H1 (cell line): ENCODE results near the gene GAS7. TPM values are rescaled to one million over a fixed set of nuclear protein-coding genes. Genes with fewer than 3 reads are reported as not detected.

Experiments used
- ASH2L ChIP-seq: fragments of 200-600, 300-600 bp; sonication (generic); IDR thresholded peaks from one replicate; pipeline ENCODE4 v1.7.1; 2017; ENCODE audit warnings: low read length
- NANOG ChIP-seq: IDR thresholded peaks from 2 replicates; pipeline ENCODE4 v1.6.1; 2011; ENCODE audit warnings: low read length, low read depth, mild to moderate bottlenecking, inconsistent platforms; ENCODE audit not compliant: insufficient read depth, poor library complexity, severe bottlenecking
- SIRT6 ChIP-seq: IDR thresholded peaks from one replicate; pipeline ENCODE4 v1.7.1; 2012; ENCODE audit warnings: low read length, inconsistent platforms
- ZNF274 ChIP-seq: IDR thresholded peaks from 2 replicates; pipeline ENCODE4 v1.7.0; 2012; ENCODE audit warnings: low read length, borderline replicate concordance; ENCODE audit errors: extremely low read depth
- polyA plus RNA-seq, 7 experiments: library from polyadenylated mRNA; depleted of rRNA in 3 of 7; stranded (reverse) in 5 of 7; unstranded in 2 of 7; fragments of >200 nt in 5 of 7; fragments of 200-250 nt in 2 of 7; gene quantifications; 1 replicate in 5 of 7; 2 replicates in 1 of 7; 4 replicates in 1 of 7; pipeline versions ENCODE4 v1.2.1 to v1.2.3, GENCODE V29; 2011 to 2013; ENCODE audit warnings: missing spikeins in 2 of 7, mixed read lengths in 2 of 7
- total RNA-seq: library from RNA; stranded (reverse); fragmentation: NEBNext Ultra II Directional; extraction: Animal tissue kit (Norgen Biotek cat#: 25700); gene quantifications from 2 replicates; pipeline ENCODE4 v1.2.1, GENCODE V29; 2021

GAS7 gene
- total and polyA plus RNA-seq, 2 of the 8 experiments (the other 6 are each of a cell fraction or from before 2014, with no cell fraction given): 5.0 to 14.5 TPM

DNA sequence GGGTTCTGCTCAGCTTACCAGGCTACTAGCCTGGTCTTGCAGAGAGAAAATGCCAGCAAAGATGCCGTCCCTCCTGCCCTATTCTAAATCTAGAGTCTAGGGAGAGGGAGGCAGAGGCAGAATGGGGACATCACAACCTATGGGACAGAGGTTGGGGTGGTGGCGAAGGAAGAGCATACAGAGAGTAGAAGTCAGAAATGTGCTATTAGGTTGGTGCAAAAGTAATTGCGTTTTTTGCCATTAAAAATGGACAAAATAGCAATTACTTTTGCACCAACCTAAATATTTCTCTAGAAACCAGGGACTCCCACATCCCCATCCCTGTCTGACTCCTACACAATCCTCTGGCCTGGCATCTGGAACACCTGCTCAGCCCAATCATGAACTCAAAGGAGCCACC is 127.7 kb downstream of the GAS7 start (continued):
- TF ChIP-seq ASH2L (no peak), ZNF274 (no peak), NANOG (no peak), SIRT6 (no peak)
